ENCODE data around the gene SH2D4B. TPM values are rescaled to one million over a fixed set of nuclear protein-coding genes. Genes with fewer than 3 reads are reported as not detected.
"Not testable (repeated sequence)": the region's sequence is repeated elsewhere in the genome, so short reads cannot be mapped to it uniquely, and the experiment has no call there.

Gene SH2D4B
- total RNA-seq, 1 donor from 2014 or later: 0.07 TPM

GRCh38 chr10:80540981-80541750 is 3.5 kb downstream of the SH2D4B start:
- DNase-seq (ENCODE audit: low spot score): no peak
- Mint-ChIP-seq H3K36me3 (ENCODE audit: low read depth) (no peaks in the 10 kb centered on the region), H3K4me1 (ENCODE audit: low read depth) (peaks cover 3% of the 10 kb centered on the region), H3K27me3 (ENCODE audit: low read depth) (peaks cover 13% of the 10 kb centered on the region), H3K27ac (ENCODE audit: unreplicated experiment) (no peak overlapping the region), H3K4me3 (ENCODE audit: unreplicated experiment) (no peak overlapping the region), H3K9me3 (ENCODE audit: low read depth) (no peaks in the 10 kb centered on the region)
- no peak for TF ChIP-seq CTCF (IDR thresholded peaks at IDR 0.05)

GRCh38 chr10:80542053-80542452 is 4.4 kb downstream of the SH2D4B start:
- H3K27ac Mint-ChIP-seq (ENCODE audit: unreplicated experiment): no peak overlapping the region
- no peak overlapping the region for H3K4me3 Mint-ChIP-seq (ENCODE audit: unreplicated experiment)
- peaks cover 3% of the 10 kb centered on the region for H3K4me1 Mint-ChIP-seq (ENCODE audit: low read depth)
- H3K9me3 Mint-ChIP-seq (ENCODE audit: low read depth): no peaks in the 10 kb centered on the region
- no peak for TF ChIP-seq CTCF (IDR thresholded peaks at IDR 0.05)
- H3K27me3 Mint-ChIP-seq (ENCODE audit: low read depth): peaks cover 13% of the 10 kb centered on the region
- DNase-seq (ENCODE audit: low spot score): no peak
- H3K36me3 Mint-ChIP-seq (ENCODE audit: low read depth): no peaks in the 10 kb centered on the region

GRCh38 chr10:80542652-80543318 is 5.1 kb downstream of the SH2D4B start:
- Mint-ChIP-seq H3K27ac (ENCODE audit: unreplicated experiment) (no peak overlapping the region), H3K4me3 (ENCODE audit: unreplicated experiment) (no peak overlapping the region), H3K4me1 (ENCODE audit: low read depth) (peaks cover 3% of the 10 kb centered on the region), H3K27me3 (ENCODE audit: low read depth) (peaks cover 13% of the 10 kb centered on the region), H3K9me3 (ENCODE audit: low read depth) (no peaks in the 10 kb centered on the region), H3K36me3 (ENCODE audit: low read depth) (no peaks in the 10 kb centered on the region)
- DNase-seq (ENCODE audit: low spot score): no peak
- TF ChIP-seq CTCF (IDR thresholded peaks at IDR 0.05): no peak

GRCh38 chr10:80543319-80543672 is 5.6 kb downstream of the SH2D4B start:
- H3K9me3 Mint-ChIP-seq (ENCODE audit: low read depth); H3K4me1 Mint-ChIP-seq (ENCODE audit: low read depth); H3K4me3 Mint-ChIP-seq (ENCODE audit: unreplicated experiment); H3K36me3 Mint-ChIP-seq (ENCODE audit: low read depth); H3K27ac Mint-ChIP-seq (ENCODE audit: unreplicated experiment); DNase-seq (ENCODE audit: low spot score): not testable (repeated sequence)
- peaks cover 13% of the 10 kb centered on the region for H3K27me3 Mint-ChIP-seq (ENCODE audit: low read depth)

- Mint-ChIP-seq H3K27me3 (ENCODE audit: low read depth) (peaks cover 13% of the 10 kb centered on the region), H3K9me3 (ENCODE audit: low read depth) (no peaks in the 10 kb centered on the region), H3K4me3 (ENCODE audit: unreplicated experiment) (no peak overlapping the region), H3K4me1 (ENCODE audit: low read depth) (peaks cover 3% of the 10 kb centered on the region), H3K27ac (ENCODE audit: unreplicated experiment) (no peak overlapping the region), H3K36me3 (ENCODE audit: low read depth) (no peaks in the 10 kb centered on the region)
- no peak for DNase-seq (ENCODE audit: low spot score)
- no peak for TF ChIP-seq CTCF (IDR thresholded peaks at IDR 0.05)
Observed at GRCh38 chr10:80544316-80544953, 6.7 kb downstream of the SH2D4B start.
